Measurements from ENCODE around the gene ZNF81.
A peak's percentile ranks its signal among the peaks of the same experiment; 100 is the strongest.
"Not testable (repeated sequence)": the region's sequence is repeated elsewhere in the genome, so short reads cannot be mapped to it uniquely, and the experiment has no call there.

Gene ZNF81

DNA sequence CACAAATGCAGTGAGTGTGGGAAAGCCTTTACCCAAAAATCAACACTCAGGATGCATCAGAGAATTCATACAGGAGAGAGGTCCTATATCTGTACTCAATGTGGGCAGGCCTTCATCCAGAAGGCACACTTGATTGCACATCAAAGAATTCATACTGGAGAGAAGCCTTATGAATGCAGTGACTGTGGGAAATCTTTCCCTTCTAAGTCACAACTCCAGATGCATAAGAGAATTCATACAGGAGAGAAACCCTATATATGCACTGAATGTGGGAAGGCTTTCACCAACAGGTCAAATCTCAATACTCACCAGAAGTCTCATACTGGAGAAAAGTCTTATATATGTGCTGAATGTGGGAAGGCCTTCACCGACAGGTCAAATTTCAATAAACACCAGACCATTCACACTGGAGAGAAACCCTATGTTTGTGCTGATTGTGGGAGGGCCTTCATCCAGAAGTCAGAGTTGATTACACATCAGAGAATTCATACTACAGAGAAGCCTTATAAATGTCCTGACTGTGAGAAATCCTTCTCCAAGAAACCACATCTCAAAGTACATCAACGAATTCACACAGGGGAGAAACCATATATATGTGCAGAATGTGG lies 79.3 kb downstream of the ZNF81 start:
- H3K4me1 ChIP-seq (ENCODE audit: control insufficient read depth in 2 of 2, insufficient read depth in 2 of 2, low read length in 2 of 2) = no peaks in the 10 kb centered on the region
- H3K27me3 ChIP-seq (ENCODE audit: control insufficient read depth in 2 of 2, insufficient read depth in 2 of 2, low read length in 2 of 2) = no peaks in the 10 kb centered on the region
- no peak overlapping the region for H3K4me3 ChIP-seq (ENCODE audit: low read length in 2 of 2)
- H3K27ac ChIP-seq (ENCODE audit: low read depth in 2 of 2, low read length in 2 of 2) = no peak overlapping the region
- H3K9ac ChIP-seq (ENCODE audit: low read depth in 1 of 2, low read length in 2 of 2) = no peak overlapping the region
- H3K36me3 ChIP-seq (ENCODE audit: control insufficient read depth in 2 of 2, insufficient read depth in 2 of 2, low read length in 2 of 2) = peaks cover 0 to 6% of the 10 kb centered on the region in 2 donors
- peaks cover 9 to 26% of the 10 kb centered on the region in 2 donors for H3K9me3 ChIP-seq (ENCODE audit: control insufficient read depth in 2 of 2, low read length in 2 of 2)

DNA sequence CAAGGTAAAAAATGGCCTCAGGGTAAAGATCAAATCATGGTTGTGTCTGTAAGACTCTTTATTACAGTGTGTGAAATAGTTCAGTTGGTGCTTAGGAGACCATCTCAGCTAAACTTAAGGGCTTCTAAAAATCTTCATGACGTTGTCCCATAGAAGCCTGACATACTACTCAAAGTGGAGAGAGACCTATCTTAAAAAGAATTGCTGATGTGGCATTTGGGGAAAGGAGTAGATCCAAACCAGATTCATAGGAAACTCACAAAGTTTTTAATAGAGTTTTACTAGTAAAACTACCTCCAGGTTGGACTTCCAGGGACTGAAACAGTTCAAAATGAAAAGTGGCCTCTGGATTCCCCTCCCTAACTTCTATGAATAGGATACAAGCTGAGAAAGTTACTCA lies 81.6 kb downstream of the ZNF81 start:
- H3K9me3 ChIP-seq (ENCODE audit: control insufficient read depth in 2 of 2, low read length in 2 of 2) = peaks cover 9 to 26% of the 10 kb centered on the region in 2 donors
- no peak overlapping the region for H3K9ac ChIP-seq (ENCODE audit: low read depth in 1 of 2, low read length in 2 of 2)

DNA sequence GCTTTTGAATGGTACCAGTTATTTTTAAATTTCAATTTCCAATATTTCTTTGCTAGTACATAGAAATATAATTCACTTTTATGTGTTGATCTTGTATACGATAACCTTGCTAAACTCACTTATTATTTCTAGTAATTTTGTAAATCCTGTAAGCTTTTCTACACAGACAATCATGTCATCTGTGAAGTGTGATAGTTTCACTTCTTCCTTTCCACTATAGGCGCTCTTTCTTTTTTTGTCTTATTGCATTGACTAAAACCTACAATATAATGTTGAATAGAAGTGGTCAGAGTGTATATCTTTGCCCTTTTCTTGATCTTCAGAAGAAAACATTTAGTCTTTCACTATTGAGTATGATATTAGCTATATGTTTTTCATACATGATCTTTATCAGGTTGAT lies 90.5 kb downstream of the ZNF81 start:
- Histone ChIP-seq H3K27me3 (ENCODE audit: control insufficient read depth in 2 of 2, insufficient read depth in 2 of 2, low read length in 2 of 2) (no peaks in the 10 kb centered on the region), H3K4me1 (ENCODE audit: control insufficient read depth in 2 of 2, insufficient read depth in 2 of 2, low read length in 2 of 2) (no peaks in the 10 kb centered on the region)

More for the DNA sequence above, 81.6 kb downstream of the ZNF81 start:
- Histone ChIP-seq H3K4me1 (ENCODE audit: control insufficient read depth in 2 of 2, insufficient read depth in 2 of 2, low read length in 2 of 2) (no peaks in the 10 kb centered on the region), H3K4me3 (ENCODE audit: low read length in 2 of 2) (no peak overlapping the region), H3K27ac (ENCODE audit: low read depth in 2 of 2, low read length in 2 of 2) (no peak overlapping the region), H3K27me3 (ENCODE audit: control insufficient read depth in 2 of 2, insufficient read depth in 2 of 2, low read length in 2 of 2) (no peaks in the 10 kb centered on the region), H3K36me3 (ENCODE audit: control insufficient read depth in 2 of 2, insufficient read depth in 2 of 2, low read length in 2 of 2) (peaks cover 0 to 6% of the 10 kb centered on the region in 2 donors)

DNA sequence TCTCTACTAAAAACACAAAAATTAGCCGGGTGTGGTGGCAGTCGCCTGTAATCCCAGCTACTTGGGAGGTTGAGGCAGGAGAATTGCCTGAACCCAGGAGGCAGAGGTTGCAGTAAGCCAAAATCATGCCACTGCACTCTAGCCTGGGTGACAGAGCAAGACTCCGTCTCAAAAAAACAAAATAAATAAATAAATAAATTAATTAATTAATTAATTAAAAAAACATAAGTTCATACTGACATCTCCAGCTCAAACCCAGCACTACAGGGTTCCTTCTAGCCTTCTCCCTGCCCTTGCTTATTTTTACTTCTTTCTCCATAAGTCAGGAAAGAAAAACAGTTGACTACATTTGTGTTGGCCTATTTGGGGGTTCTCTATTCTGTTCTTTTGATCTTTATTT lies 95.3 kb downstream of the ZNF81 start:
- not testable (repeated sequence) for H3K27me3 ChIP-seq (ENCODE audit: control insufficient read depth in 2 of 2, insufficient read depth in 2 of 2, low read length in 2 of 2); H3K36me3 ChIP-seq (ENCODE audit: control insufficient read depth in 2 of 2, insufficient read depth in 2 of 2, low read length in 2 of 2); H3K9ac ChIP-seq (ENCODE audit: low read depth in 1 of 2, low read length in 2 of 2); H3K27ac ChIP-seq (ENCODE audit: low read depth in 2 of 2, low read length in 2 of 2); H3K9me3 ChIP-seq (ENCODE audit: control insufficient read depth in 2 of 2, low read length in 2 of 2); H3K4me3 ChIP-seq (ENCODE audit: low read length in 2 of 2); H3K4me1 ChIP-seq (ENCODE audit: control insufficient read depth in 2 of 2, insufficient read depth in 2 of 2, low read length in 2 of 2)

More for the DNA sequence above, 90.5 kb downstream of the ZNF81 start:
- Histone ChIP-seq H3K4me3 (ENCODE audit: low read length in 2 of 2) (no peak overlapping the region), H3K27ac (ENCODE audit: low read depth in 2 of 2, low read length in 2 of 2) (no peak overlapping the region), H3K9me3 (ENCODE audit: control insufficient read depth in 2 of 2, low read length in 2 of 2) (no peaks in the 10 kb centered on the region), H3K9ac (ENCODE audit: low read depth in 1 of 2, low read length in 2 of 2) (no peak overlapping the region), H3K36me3 (ENCODE audit: control insufficient read depth in 2 of 2, insufficient read depth in 2 of 2, low read length in 2 of 2) (no peaks in the 10 kb centered on the region)

DNA sequence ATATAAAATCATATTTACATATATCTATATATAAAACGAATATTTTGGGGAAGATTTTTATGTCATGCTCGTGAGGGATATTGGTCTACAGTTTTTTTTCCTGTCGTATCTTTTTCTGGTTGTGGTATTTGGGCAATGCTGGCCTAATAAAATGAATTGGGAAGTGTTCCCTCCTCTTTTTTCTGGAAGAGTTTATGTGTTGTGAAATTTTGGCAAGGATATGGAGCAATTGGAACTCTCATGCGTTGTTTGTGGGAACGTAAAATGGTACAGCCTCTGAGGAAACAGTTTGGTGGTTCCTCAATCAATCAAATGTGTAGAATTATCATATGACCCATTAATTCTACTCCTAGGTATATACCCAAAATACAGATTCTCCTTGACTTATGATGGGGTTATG lies 97.2 kb downstream of the ZNF81 start:
- H3K9me3 ChIP-seq (ENCODE audit: control insufficient read depth in 2 of 2, low read length in 2 of 2) = no peaks in the 10 kb centered on the region
- no peak overlapping the region for H3K27ac ChIP-seq (ENCODE audit: low read depth in 2 of 2, low read length in 2 of 2)
- no peaks in the 10 kb centered on the region for H3K27me3 ChIP-seq (ENCODE audit: control insufficient read depth in 2 of 2, insufficient read depth in 2 of 2, low read length in 2 of 2)
- H3K4me1 ChIP-seq (ENCODE audit: control insufficient read depth in 2 of 2, insufficient read depth in 2 of 2, low read length in 2 of 2) = no peaks in the 10 kb centered on the region
- no peaks in the 10 kb centered on the region for H3K36me3 ChIP-seq (ENCODE audit: control insufficient read depth in 2 of 2, insufficient read depth in 2 of 2, low read length in 2 of 2)
- H3K9ac ChIP-seq (ENCODE audit: low read depth in 1 of 2, low read length in 2 of 2) = no peak overlapping the region
- no peak overlapping the region for H3K4me3 ChIP-seq (ENCODE audit: low read length in 2 of 2)

DNA sequence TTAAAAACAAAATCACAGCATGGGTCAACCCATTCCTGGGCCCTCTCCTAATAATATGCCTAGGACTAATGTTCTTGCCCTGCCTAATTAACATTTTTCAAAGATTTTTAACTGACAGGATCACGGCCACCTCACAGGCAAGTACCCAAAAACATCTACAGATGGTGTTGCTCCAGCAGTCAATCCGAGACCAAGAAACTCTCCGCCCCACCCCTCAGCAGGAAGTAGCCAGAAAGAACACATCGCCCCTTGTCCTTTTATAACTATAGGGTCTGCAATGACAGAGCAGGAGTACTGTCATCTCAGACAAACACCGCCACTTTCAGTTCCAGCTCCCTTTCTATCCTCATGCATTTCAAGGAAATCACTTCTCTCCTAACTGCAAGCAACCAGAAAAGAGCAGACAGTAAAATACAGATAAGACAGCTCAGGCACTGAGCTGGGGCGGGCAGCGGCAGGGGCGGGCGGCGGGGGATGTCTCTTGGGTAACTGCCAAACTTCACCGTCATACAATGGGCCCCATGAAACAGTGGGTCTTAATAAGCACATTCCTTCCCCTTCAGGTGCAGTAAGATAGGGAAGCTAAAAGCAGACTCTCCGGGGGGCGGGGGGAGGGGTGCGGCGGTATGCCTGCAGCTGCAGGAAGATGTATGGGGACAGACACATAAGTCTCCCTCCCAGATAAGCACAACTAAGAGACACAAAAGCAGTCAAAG lies 99.7 kb downstream of the ZNF81 start:
- Histone ChIP-seq H3K4me3 (ENCODE audit: low read length in 2 of 2) (peak overlapping the region; percentile 23 to 44), H3K9ac (ENCODE audit: low read depth in 1 of 2, low read length in 2 of 2) (peak overlapping the region in 1 of 2 donors; percentile 17), H3K9me3 (ENCODE audit: control insufficient read depth in 2 of 2, low read length in 2 of 2) (no peaks in the 10 kb centered on the region), H3K27me3 (ENCODE audit: control insufficient read depth in 2 of 2, insufficient read depth in 2 of 2, low read length in 2 of 2) (no peaks in the 10 kb centered on the region), H3K27ac (ENCODE audit: low read depth in 2 of 2, low read length in 2 of 2) (no peak overlapping the region), H3K4me1 (ENCODE audit: control insufficient read depth in 2 of 2, insufficient read depth in 2 of 2, low read length in 2 of 2) (no peaks in the 10 kb centered on the region), H3K36me3 (ENCODE audit: control insufficient read depth in 2 of 2, insufficient read depth in 2 of 2, low read length in 2 of 2) (no peaks in the 10 kb centered on the region)

DNA sequence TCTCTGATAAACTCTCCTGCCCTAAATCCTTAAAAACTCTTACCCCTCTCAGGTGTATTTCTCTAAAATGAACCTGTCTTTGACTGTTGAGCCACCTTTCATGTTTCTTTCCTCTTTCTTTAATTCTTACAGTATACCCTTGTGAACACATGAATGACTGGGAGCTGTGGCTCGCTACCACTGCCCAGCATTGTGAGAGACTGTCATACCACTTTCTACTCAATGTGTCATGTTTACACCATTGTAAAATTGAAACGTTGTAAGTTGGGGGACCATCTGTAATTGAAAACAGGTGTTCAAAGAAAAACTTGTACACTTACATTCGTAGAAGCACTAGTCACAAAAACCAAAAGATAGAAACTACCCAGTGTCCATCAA lies 100.2 kb downstream of the ZNF81 start:
- H3K4me3 ChIP-seq (ENCODE audit: low read length in 2 of 2) = no peak overlapping the region
- no peak overlapping the region for H3K9ac ChIP-seq (ENCODE audit: low read depth in 1 of 2, low read length in 2 of 2)
- no peaks in the 10 kb centered on the region for H3K4me1 ChIP-seq (ENCODE audit: control insufficient read depth in 2 of 2, insufficient read depth in 2 of 2, low read length in 2 of 2)
- no peaks in the 10 kb centered on the region for H3K9me3 ChIP-seq (ENCODE audit: control insufficient read depth in 2 of 2, low read length in 2 of 2)
- H3K27me3 ChIP-seq (ENCODE audit: control insufficient read depth in 2 of 2, insufficient read depth in 2 of 2, low read length in 2 of 2) = no peaks in the 10 kb centered on the region
- no peaks in the 10 kb centered on the region for H3K36me3 ChIP-seq (ENCODE audit: control insufficient read depth in 2 of 2, insufficient read depth in 2 of 2, low read length in 2 of 2)
- no peak overlapping the region for H3K27ac ChIP-seq (ENCODE audit: low read depth in 2 of 2, low read length in 2 of 2)

DNA sequence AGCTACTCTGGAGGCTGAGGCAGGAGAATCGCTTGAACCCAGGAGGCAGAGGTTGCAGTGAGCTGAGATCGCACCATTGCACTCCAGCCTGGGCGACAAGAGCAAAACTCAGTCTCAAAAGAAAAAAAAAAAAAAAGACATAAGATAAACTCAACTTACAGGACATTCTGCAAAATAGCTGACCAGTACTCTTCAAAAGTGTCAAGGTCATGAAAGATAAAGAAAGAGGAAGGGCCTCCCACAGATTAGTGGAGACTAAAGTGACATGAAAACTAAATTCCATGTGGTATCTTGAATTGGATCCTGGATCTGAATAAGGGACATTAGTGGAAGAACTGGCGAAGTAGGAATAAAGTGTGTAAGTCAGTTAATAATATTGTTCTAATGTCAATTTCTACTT lies 103.7 kb downstream of the ZNF81 start:
- no peak overlapping the region for H3K27ac ChIP-seq (ENCODE audit: low read depth in 2 of 2, low read length in 2 of 2)
- no peaks in the 10 kb centered on the region for H3K9me3 ChIP-seq (ENCODE audit: control insufficient read depth in 2 of 2, low read length in 2 of 2)
- no peaks in the 10 kb centered on the region for H3K36me3 ChIP-seq (ENCODE audit: control insufficient read depth in 2 of 2, insufficient read depth in 2 of 2, low read length in 2 of 2)
- H3K4me1 ChIP-seq (ENCODE audit: control insufficient read depth in 2 of 2, insufficient read depth in 2 of 2, low read length in 2 of 2) = no peaks in the 10 kb centered on the region
- no peak overlapping the region for H3K9ac ChIP-seq (ENCODE audit: low read depth in 1 of 2, low read length in 2 of 2)
- H3K4me3 ChIP-seq (ENCODE audit: low read length in 2 of 2) = no peak overlapping the region
- peaks cover 0 to 4% of the 10 kb centered on the region in 2 donors for H3K27me3 ChIP-seq (ENCODE audit: control insufficient read depth in 2 of 2, insufficient read depth in 2 of 2, low read length in 2 of 2)

DNA sequence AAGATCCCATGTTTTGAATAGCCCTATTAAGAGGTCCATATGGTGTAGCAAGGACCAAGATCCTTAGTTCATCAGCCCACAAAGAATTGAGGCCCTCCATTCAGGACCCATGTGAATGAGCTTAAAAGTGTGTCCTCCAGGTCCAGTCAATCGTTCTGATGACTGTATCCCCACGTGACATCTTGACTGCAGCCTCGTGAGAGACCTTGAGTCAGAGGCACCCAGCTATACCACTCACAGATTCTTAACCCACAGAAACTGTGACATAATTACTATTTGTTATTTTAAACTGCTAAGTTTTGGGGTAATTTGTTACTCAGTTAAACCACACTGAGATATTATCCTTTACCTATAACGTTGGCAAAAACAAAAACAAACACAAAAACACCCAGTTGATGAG lies 104.7 kb downstream of the ZNF81 start:
- Histone ChIP-seq H3K9ac (ENCODE audit: low read depth in 1 of 2, low read length in 2 of 2) (no peak overlapping the region), H3K9me3 (ENCODE audit: control insufficient read depth in 2 of 2, low read length in 2 of 2) (no peaks in the 10 kb centered on the region), H3K4me1 (ENCODE audit: control insufficient read depth in 2 of 2, insufficient read depth in 2 of 2, low read length in 2 of 2) (no peaks in the 10 kb centered on the region), H3K27me3 (ENCODE audit: control insufficient read depth in 2 of 2, insufficient read depth in 2 of 2, low read length in 2 of 2) (peaks cover 0 to 4% of the 10 kb centered on the region in 2 donors), H3K4me3 (ENCODE audit: low read length in 2 of 2) (no peak overlapping the region), H3K36me3 (ENCODE audit: control insufficient read depth in 2 of 2, insufficient read depth in 2 of 2, low read length in 2 of 2) (no peaks in the 10 kb centered on the region), H3K27ac (ENCODE audit: low read depth in 2 of 2, low read length in 2 of 2) (no peak overlapping the region)

DNA sequence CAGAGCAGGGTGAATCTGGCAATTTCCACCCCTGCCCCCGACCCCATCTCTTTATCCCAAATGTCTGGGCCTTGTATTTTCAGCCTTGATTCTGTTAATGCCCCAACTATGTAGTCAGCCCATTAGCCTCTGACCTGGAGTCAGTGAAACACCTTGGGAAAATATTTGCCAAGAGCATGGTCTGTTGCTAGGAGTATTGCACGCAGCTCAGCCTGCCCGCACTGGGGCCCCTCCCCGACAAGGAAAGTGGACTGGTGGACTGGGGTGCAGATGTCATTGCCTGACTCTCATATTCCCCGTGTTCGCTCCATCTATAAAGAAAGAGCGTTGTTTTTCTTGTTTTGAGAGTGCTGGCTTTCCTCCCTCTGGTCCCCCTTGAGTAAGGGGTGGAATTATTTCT lies 118.6 kb downstream of the ZNF81 start:
- not testable (repeated sequence) for H3K27ac ChIP-seq (ENCODE audit: low read depth in 2 of 2, low read length in 2 of 2); H3K4me1 ChIP-seq (ENCODE audit: control insufficient read depth in 2 of 2, insufficient read depth in 2 of 2, low read length in 2 of 2); H3K27me3 ChIP-seq (ENCODE audit: control insufficient read depth in 2 of 2, insufficient read depth in 2 of 2, low read length in 2 of 2); H3K36me3 ChIP-seq (ENCODE audit: control insufficient read depth in 2 of 2, insufficient read depth in 2 of 2, low read length in 2 of 2); H3K9ac ChIP-seq (ENCODE audit: low read depth in 1 of 2, low read length in 2 of 2); H3K4me3 ChIP-seq (ENCODE audit: low read length in 2 of 2); H3K9me3 ChIP-seq (ENCODE audit: control insufficient read depth in 2 of 2, low read length in 2 of 2)

Data from mucosa of rectum (tissue), 2 donors.